Measurements from ENCODE around the gene HIGD1A.

HIGD1A gene

GRCh38 chr3:42804106-42804830, at the start of gene HIGD1A:
Gene HIGD1A (minus strand): TSS chr3:42804490. CDS start chr3:42794253, 10,237 bp downstream.
- peak within 1 kb of the TSS; percentile 72 for H3K4me3 ChIP-seq (replicated peaks; ENCODE audit: low read depth, low read length)
- DNase-seq (ENCODE audit: low read depth) = peak; percentile 94
- no peak for TF ChIP-seq CTCF (IDR thresholded peaks at IDR 0.05; ENCODE audit: low read length, missing control alignments)

- H3K4me3 ChIP-seq (replicated peaks; ENCODE audit: low read depth, low read length) = no peak overlapping the region
- no peak for TF ChIP-seq CTCF (IDR thresholded peaks at IDR 0.05; ENCODE audit: low read length, missing control alignments)
- no peak for DNase-seq (ENCODE audit: low read depth)
Observed at GRCh38 chr3:42853739-42854302, 49.5 kb upstream of the HIGD1A start.

GRCh38 chr3:42853056-42853455, 48.8 kb upstream of the HIGD1A start:
- no peak overlapping the region for H3K4me3 ChIP-seq (replicated peaks; ENCODE audit: low read depth, low read length)
- no peak for DNase-seq (ENCODE audit: low read depth)
- no peak for TF ChIP-seq CTCF (IDR thresholded peaks at IDR 0.05; ENCODE audit: low read length, missing control alignments)

GRCh38 chr3:42852441-42852840, 48.2 kb upstream of the HIGD1A start:
- no peak for TF ChIP-seq CTCF (IDR thresholded peaks at IDR 0.05; ENCODE audit: low read length, missing control alignments)
- no peak overlapping the region for H3K4me3 ChIP-seq (replicated peaks; ENCODE audit: low read depth, low read length)
- no peak for DNase-seq (ENCODE audit: low read depth)

GRCh38 chr3:42851228-42851834, 47.0 kb upstream of the HIGD1A start:
- DNase-seq (ENCODE audit: low read depth) = no peak

GRCh38 chr3:42850263-42850662, 46.0 kb upstream of the HIGD1A start:
- no peak for DNase-seq (ENCODE audit: low read depth)
- TF ChIP-seq CTCF (IDR thresholded peaks at IDR 0.05; ENCODE audit: low read length, missing control alignments) = no peak
- no peak overlapping the region for H3K4me3 ChIP-seq (replicated peaks; ENCODE audit: low read depth, low read length)

More at GRCh38 chr3:42851228-42851834, 47.0 kb upstream of the HIGD1A start:
- no peak for TF ChIP-seq CTCF (IDR thresholded peaks at IDR 0.05; ENCODE audit: low read length, missing control alignments)
- no peak overlapping the region for H3K4me3 ChIP-seq (replicated peaks; ENCODE audit: low read depth, low read length)
